ENCODE results near the gene ATP6V0A1.
A peak's percentile ranks its signal among the peaks of the same experiment; 100 is the strongest.
"Not testable (repeated sequence)": the region's sequence is repeated elsewhere in the genome, so short reads cannot be mapped to it uniquely, and the experiment has no call there.

Gene ATP6V0A1

DNA sequence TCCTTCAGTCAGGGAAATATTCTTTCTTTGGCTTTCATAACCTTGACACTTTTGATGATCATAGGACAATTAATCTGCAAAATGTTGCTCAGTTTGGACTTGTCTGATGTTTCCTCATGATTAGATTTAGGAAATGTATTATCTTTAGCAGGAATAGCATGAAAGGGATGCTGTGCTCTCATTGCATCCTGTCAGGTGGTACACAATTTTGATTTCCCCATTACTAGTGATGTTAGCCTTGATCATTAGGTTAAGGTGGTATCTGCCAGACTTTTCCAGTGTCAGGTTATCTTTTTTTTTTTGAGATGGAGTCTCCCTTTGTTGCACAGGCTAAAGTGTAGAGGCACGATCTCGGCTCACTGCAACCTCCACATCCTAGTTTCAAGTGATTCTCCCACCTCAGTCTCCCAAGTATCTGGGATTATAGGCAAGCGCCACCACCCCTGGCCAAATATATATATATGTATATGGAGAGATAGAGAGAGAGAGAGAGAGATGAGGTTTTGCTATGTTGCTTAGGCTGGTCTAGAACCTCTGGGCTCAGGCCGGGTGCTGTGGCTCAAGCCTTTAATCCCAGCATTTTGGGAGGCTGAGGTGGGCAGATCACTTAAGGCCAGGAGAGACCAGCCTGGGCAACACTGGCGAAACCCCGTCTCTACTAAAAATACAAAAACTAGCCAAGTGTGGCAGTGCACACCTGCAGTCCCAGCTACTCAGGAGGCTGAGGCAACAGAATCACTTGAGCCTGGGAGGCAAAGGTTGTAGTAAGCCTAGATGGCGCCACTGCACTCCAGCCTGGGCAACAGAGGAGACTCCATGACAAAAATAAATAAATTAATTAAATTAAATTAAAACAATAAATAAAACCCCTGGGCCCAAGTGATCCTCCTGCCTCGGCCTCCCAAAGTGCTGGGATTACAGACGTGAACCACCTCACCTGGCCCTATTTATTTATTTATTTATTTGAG is 19.8 kb upstream of the ATP6V0A1 start:
- no peak for DNase-seq (ENCODE audit: low read depth)

DNA sequence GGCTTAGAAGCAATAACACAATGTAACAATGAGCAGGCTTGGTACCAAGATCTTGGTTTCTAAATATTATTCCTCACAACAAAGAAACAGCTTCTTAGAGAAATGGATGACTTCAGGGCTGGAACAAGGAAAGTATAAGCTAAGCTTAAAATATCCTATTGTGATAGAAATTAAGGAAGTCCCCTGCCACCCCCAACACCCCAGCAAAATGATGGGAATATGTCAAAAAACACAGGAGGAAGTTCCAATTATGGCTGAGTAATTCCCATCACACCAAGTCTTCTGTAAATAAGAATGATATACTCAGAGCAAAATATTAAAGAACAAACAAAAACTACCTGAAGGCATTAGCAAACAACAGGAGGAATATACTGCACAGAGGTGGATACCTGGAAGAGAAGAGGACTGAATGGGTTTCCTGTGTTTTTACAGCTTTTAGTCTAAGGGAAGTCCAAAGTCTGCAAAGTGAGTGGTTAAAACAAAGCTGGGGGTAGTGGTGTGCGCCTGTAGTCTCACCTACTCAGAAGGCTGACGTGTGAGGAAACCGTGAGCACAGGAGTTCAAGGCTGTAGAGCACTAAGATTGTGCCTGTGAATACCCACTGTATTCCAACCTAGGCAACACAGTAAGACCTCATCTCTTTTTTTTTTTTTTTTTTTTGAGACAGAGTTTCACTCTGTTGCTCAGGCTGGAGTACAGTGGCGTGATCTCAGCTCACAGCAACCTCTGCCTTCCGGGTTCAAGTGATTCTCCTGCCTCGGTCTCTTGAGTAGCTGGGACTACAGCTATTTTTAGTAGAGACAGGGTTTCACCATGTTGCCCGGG is 17.1 kb upstream of the ATP6V0A1 start:
- DNase-seq (ENCODE audit: low read depth) = no peak

DNA sequence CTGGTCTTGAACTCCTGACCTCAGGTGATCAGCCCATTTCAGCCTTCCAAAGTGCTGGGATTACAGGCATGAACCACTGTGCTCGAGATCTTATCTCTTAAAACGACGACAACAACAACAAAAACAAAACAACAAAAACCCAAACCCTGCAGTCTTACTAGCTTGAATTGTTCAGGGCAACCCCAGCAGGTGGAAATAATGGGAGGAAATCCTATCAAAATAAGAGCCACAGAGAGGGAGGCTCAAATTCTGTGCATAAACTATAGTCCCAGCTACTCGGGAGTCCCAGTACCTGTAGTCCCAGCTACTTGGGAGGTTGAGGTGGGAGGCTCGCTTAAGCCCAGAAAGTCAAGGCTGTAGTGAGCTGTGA is 16.5 kb upstream of the ATP6V0A1 start:
- DNase-seq (ENCODE audit: low read depth) = no peak

DNA sequence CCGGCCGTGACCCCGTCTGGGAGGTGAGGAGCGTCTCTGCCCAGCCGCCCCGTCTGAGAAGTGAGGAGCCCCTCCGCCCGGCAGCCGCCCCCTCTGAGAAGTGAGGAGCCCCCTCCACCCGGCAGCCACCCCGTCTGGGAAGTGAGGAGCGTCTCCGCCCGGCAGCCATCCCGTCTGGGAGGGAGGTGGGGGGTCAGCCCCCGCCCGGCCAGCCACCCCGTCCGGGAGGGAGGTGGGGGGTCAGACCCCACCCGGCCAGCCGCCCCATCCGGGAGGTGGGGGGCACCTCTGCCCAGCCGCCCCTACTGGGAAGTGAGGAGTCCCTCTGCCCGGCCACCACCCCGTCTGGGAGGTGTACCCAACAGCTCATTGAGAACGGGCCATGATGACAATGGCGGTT is 9.5 kb upstream of the ATP6V0A1 start:
- not testable (repeated sequence) for DNase-seq (ENCODE audit: low read depth)

DNA sequence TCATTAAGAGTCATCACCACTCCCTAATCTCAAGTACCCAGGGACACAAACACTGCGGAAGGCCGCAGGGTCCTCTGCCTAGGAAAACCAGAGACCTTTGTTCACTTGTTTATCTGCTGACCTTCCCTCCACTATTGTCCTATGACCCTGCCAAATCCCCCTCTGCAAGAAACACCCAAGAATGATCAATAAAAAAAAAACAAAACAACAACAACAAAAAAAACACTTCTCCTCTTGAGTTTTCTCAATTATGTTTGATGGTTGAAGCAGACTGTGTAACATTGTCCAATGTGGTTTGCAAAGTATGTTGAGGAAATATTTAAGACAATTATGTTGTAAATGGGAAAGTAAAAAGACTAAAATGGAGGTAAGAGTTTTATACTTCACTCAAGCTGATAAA is 8.8 kb upstream of the ATP6V0A1 start:
- DNase-seq (ENCODE audit: low read depth) = not testable (repeated sequence)

DNA sequence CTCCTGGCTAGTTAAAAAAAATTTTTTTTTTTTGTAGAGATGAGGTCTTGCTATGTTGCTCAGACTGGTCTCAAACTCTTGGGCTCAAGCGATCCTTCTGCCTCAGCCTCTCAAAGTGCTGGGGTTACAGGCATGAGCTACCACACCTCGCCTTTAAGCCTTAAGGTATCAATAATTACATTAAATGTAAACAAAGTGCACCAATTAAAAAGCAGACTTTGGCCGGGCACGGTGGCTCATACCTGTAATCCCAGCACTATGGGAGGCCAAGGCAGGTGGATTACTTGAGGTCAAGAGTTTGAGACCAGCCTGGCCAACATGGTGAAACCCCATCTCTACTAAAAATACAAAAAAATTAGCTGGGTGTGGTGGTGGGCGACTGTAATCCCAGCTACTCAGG is 7.4 kb upstream of the ATP6V0A1 start:
- not testable (repeated sequence) for DNase-seq (ENCODE audit: low read depth)

DNA sequence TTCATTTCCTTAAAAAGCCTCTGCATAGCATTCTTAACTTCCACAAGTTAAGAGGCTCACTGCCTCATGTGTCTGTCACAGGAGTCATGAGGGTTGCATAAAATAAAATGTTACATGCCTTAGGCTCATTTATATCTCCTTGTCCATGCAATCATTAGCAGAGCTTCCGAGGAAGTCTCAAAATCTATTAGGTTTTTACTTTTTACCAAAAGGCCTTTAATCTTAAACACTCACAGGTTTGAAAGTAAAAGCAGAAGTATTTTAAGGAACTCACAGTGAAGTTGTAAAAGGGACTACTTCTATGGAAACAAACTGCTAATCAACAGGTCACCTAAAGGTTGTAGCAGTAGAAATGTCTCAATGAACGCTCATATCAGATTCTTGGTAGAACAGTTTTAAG is 5.2 kb upstream of the ATP6V0A1 start:
- no peak for DNase-seq (ENCODE audit: low read depth)

DNA sequence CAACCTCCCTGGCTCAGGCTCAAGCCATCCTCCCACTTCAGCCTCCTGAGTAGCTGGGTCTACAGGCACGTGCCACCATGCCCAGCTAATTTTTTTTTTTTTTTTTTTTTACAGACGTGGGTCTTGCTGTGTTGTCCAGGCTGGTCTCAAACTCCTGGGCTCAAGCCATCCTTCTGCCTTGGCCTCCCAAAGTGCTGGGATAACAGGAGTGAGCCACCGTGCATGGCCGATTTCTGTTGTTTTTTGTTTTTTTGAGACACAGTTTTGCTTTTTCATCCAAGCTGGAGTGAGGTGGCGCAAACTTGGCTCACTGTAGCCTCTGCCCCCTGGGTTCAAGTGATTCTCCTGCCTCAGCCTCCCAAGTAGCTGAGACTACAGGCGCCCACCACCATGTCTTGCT is 3.7 kb upstream of the ATP6V0A1 start:
- DNase-seq (ENCODE audit: low read depth) = not testable (repeated sequence)

DNA sequence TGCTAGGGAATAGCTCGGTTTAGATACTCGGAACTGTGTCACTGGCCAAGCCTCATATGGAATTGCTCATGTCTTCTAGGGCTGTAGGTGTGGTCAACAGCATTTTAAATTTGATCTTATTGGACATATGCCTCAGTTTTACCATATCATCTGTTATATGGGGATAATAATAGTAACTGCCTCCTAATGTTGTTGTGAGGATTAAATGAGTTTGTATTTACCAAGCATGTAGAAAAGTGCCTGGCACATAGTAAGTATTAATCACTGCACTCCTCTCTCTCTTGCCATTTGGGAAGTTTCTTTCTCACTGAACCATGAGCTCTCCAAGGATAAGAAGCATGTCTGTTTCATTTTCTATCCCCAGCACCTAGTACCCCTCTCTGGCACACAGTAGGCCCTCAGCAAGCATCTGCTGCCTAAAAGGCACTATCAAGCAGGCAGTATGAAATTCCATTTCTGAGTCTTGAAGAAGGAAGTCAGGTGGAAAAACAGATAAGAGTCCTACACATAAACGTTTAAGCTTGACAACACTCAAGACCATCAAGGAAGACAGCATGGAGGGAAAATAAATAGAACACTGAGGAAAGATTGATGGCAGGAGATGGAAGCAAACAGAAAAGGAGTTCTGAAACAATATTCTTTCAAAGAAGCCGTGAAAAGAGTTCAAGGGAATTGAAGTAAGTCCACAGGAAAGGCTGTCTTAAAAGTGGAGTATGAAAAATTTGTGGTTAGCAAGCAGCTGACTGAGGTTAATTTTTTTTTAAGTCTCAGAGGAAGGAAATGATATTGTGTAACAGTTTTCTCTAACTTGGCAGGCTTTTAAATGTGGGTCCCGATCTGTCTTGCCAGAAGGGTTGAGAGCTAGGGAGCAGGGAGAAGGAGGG is 2.2 kb upstream of the ATP6V0A1 start:
- no peak for DNase-seq (ENCODE audit: low read depth)

DNA sequence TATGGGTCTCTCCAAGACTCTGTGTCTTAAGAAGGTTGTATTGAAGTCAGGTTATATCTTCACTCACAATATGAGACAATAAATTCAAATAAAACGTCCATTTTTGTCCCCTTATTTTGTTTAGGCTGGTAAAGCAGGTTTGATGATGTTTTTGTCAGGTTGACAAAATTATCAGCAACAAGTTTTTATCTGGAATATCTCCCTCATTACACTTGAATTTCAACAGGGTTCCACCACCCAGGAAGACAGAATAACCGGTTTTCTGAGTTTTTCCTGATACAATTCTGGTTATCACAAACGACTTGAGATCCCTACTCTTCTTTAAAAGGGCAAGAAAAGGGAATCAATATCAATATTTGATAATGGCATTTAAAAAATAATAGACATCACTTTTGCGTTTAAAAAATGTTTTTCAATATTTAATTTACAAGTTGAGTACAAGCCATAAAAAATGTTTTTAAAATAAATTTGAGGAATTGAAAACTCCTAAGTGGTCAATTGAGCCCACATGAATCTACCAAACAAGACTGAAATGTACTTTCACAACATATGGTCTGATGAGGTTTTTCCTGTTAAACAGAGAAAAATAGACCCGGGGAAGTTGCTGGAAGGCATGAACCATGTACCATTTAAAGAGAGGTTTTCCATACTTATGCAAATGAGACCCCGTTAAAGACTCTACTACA is 1.4 kb upstream of the ATP6V0A1 start:
- DNase-seq (ENCODE audit: low read depth) = no peak

DNA sequence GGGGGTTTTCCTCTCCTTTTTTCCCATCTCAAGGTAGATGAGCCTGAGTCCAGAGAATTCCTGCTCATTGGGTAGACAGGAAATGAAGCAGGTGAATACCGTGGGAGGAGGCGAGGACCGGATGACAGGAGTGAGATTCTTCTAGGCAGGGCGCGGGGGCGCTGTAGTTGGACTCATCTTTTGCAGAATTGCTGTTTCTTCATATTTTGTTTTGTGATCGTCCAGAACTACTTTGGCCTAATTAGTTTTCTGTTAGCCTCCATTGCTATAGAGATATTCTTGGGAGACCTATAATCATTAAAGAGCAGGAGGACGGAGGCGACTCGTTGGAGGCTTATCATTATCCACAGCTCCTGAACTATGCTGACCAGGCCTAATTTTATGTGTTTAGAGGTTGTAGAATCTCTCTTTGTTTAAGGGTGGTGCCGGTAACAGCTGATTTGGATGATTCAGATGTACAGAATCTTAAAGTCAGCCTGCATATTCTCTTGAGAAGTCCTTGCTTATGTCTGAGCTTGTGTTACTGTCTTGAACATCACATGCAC is 650 bp downstream of the ATP6V0A1 start:
- no peak for DNase-seq (ENCODE audit: low read depth)

DNA sequence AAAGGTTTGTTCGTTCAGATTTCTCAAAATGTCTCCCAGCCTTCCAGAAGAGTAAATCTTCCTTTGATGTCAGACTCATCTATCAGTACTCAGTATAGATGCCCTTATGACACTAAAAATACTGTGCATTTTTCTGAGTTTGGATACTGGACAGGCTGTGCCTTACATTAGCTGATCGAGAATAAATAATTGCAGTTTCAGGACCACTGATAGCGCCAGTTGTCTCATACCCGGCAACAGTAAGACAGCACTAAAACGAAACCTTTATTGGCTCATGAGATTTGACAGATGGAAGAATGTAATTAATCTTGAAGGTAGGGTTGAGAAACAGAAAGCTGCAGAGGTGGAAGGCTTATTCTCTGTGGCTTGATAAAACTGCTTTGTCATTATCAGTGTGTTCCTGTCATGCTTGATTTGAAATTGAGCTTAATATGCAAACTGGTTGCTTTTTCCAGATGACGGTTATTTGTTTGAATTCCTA is 1.2 kb downstream of the ATP6V0A1 start:
- no peak for DNase-seq (ENCODE audit: low read depth)

DNA sequence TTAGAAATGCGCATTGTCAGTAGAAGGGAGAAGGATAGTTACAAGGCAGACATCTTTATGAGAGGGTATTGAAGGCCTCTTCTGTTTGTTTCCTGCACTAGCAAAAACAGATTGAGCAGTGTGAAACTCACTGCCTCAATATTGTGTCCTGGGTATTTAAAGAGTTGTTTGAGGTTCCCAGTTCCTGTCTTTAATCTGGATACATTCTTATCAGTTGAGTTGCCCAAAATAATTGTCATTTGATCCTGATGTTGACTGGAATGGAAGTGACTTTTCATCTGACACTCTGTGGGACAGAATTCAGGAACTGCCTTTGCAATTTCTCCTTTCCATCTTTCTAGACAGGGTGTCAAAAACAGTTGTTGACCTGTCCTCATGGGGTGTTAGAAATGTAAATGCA is 1.7 kb downstream of the ATP6V0A1 start:
- no peak for DNase-seq (ENCODE audit: low read depth)

DNA sequence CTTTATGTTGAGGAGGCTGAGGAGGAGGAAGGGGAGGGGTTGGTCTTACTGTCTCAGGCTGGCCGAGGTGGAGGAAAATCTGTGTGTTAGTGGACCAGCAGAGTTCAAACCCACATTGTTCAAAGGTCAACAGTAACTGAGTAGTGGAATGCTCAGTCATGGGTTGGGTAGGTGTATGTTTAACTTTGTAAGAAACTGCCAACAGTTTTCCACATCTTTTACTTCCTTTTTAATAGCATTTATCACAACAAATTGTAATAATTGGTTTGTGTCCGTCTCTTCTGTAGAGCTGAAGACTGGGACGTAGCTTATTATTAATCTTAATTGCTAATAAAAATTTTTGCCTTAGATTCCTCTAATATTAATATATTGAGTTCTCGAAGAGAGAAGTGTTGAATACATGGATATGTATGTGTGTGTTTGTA is 5.3 kb downstream of the ATP6V0A1 start:
- no peak for DNase-seq (ENCODE audit: low read depth)

DNA sequence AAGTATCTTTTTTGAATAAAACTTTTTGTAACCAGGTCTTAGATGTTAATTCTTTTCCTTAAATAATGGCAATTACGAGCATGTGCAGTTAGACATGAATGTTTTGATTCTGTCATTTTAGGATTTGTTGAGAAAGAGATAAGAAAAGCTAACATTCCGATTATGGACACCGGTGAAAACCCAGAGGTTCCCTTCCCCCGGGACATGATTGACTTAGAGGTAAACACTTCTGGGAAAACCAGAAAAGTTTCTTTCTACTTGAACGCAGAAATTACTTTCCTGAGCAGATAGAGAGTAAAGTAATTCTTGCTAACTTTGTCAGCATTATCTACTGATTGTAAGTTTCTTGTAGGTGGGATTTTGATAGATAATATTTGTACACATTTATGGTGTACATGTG is 9.2 kb downstream of the ATP6V0A1 start:
- DNase-seq (ENCODE audit: low read depth) = no peak

DNA sequence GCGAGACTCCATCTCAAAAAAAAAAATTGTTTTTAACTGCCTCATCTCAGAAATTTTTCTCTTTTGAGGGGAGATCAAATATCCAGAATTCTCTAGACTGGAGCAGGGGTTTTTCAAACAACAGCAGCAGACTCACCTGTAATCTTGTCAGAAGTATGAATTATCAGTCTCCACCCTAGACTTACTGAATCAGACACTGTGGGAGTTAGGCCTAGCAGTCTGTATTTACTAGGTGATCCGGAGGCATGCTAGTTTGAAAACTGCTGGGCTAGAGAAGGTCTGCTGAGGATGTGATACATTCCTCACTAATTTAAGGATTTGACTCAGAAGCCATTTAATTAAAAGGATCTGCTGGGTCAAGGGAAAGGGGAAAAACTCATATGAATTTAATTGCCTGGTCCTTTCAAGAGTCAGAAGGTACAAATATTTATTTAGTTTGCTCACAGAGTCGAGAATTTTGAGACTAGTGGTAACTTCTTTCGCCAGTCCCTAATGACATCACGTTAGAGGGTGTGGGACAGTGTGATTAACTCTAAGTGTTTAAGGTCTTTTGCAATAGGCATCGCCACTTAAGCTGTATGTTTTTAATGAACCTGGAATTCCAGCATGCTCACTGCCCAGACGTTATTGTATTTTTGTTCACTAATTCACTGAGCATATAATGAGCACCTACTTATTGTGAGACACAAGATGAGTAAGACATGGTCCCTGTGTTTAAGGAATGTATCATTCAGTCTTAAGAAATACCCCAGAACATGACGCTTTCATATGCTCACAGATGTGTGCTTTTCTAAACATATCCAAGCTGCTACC is 14.2 kb downstream of the ATP6V0A1 start:
- DNase-seq (ENCODE audit: low read depth) = peak; percentile 42

DNA sequence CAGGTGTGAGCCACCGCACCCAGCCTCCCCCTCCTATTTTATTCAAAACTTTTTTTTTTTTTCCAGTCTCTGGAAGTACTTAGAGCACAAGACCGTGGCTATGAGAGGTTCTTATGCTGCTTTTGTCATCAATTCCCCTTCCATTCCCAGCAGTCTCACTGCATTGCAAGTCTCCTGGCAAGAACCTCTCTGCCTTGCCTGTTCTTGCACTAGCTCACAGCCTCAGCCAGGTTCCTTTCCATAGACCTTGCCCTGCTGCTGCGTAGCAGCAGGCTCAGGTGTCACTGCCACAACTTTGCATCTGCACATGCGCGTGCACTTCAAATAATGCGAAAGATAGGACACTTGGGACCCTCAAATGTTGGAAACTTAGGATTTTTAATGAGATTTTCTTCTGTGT is 15.6 kb downstream of the ATP6V0A1 start:
- DNase-seq (ENCODE audit: low read depth) = no peak

DNA sequence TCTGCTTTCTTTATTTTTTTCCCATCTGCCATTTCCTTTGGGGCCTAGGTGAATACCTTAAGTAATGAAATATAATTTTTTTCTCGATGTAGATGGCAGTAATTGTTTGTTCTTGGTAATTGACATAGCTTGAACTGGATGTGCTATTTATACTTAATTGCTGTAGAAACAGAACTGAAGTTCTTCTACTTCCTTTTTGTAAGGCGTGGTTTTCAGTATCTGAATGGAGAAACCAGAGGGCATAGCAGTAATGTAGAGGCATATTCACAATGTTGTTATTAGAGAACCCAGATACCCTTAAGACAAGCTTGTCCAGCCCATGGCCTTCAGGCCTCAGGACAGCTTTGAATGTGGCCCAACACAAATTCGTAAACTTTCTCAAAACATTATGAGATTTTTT is 16.4 kb downstream of the ATP6V0A1 start:
- no peak for DNase-seq (ENCODE audit: low read depth)

DNA sequence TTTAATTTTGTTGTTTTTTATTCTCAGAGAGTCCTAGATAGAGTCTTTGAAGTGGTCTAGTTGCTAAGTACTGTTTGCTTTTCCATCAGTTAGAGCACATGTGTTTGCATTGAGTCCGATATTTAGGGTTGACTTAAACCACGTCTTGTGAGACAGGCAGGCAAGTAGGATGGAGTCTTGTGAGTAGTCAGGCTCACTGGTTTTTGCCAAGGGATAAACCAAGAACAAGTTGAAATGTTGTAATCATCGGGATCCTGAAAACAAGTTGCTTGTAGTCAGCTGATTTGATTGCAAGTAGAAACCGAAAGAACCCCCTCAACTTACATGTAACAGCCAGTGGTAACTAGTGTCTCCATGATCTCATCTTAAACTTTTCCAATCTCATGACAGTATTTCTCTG is 17.2 kb downstream of the ATP6V0A1 start:
- no peak for DNase-seq (ENCODE audit: low read depth)

DNA sequence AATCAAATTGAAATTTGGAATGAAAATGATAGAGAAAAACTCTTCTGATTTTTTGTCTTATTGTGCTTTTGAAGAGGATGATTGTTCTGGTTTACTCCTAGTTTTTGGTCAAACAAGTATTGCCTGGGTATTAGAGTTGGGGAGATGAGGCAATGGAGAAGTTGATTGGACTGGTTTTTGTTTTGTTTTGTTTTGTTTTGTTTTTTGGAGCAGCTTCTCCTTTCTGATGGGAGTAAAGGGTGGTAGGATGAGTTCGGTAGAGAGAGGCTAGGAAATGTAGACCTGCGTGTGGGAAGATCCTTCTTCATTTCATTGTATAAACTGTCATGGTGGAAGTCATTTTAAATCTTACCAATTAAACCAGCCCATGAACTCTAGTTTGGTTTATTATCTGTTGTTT is 17.7 kb downstream of the ATP6V0A1 start:
- no peak for DNase-seq (ENCODE audit: low read depth)

Measured in fibroblast of the conjunctiva (primary cell).